Panc1 (cell line): Measurements from ENCODE around the gene FAXC. TPM values are rescaled to one million over a fixed set of nuclear protein-coding genes. Genes with fewer than 3 reads are reported as not detected.

Experiments used
- ATAC-seq: fragments of 200-7000 bp; cut with Tn5 transposase; 2 replicates; pipeline ENCODE4 v1.9.1; 2020; ENCODE audit warnings: mild to moderate bottlenecking, moderate library complexity
- BruUV-seq: library from RNA; stranded (reverse); fragments of 400-500 nt; replicated peaks from 2 replicates; lab custom pipeline; 2021; lab: Mats Ljungman, UMichigan
- CTCF ChIA-PET: fragments of 300-600 bp; sonication (Branson Sonifier 250); formaldehyde crosslinking; loops from one replicate; lab custom pipeline; 2022; ENCODE audit warnings: antibody characterized with exemption; lab: Charles Lee
- POLR2A ChIA-PET: fragments of 300-600 bp; sonication (Branson Sonifier 250); formaldehyde crosslinking; loops from one replicate; lab custom pipeline; 2022; ENCODE audit warnings: antibody characterized with exemption; lab: Charles Lee
- DNase-seq: peaks from one replicate; pipeline ENCODE4 v3.0.0-alpha.2; 2010; ENCODE audit warnings: low read depth, low spot score
- H3K27ac ChIP-seq: 2 replicates; pipeline ENCODE4 v1.5.1; 2011; ENCODE audit warnings: mild to moderate bottlenecking, low read length, inconsistent platforms
- H3K27me3 ChIP-seq: fragments of 200-500 bp; sonication (Bioruptor generic); 2 replicates; pipeline ENCODE4 v1.6.0; 2014; ENCODE audit warnings: low read length, inconsistent platforms; ENCODE audit not compliant: control insufficient read depth, insufficient read depth
- H3K36me3 ChIP-seq: fragments of 200-500 bp; sonication (Bioruptor generic); 2 replicates; pipeline ENCODE4 v1.5.1; 2014; ENCODE audit warnings: inconsistent platforms, mild to moderate bottlenecking, low read length, moderate library complexity; ENCODE audit not compliant: control insufficient read depth, insufficient read depth
- H3K4me1 ChIP-seq: 2 replicates; pipeline ENCODE4 v1.5.1; 2011; ENCODE audit warnings: inconsistent platforms, mild to moderate bottlenecking, low read length, moderate library complexity; ENCODE audit not compliant: control insufficient read depth, insufficient read depth
- H3K4me3 ChIP-seq, 2 experiments: 2 replicates each; pipeline ENCODE4 v1.5.1; 2011 to 2012; ENCODE audit warnings: low read depth in 2 of 2, low read length in 2 of 2, mild to moderate bottlenecking in 2 of 2, inconsistent platforms in 1 of 2, moderate library complexity in 1 of 2
- H3K9me3 ChIP-seq: fragments of 200-500 bp; sonication (Bioruptor generic); 2 replicates; pipeline ENCODE4 v1.5.1; 2014; ENCODE audit warnings: low read depth, mild to moderate bottlenecking, inconsistent platforms, low read length, moderate library complexity; ENCODE audit not compliant: control insufficient read depth, insufficient read depth
- CTCF ChIP-seq: fragments of 450-650 bp; IDR thresholded peaks from 2 replicates; pipeline ENCODE4 v1.5.1; 2017; ENCODE audit warnings: mild to moderate bottlenecking
- POLR2AphosphoS5 ChIP-seq: IDR thresholded peaks from 2 replicates; pipeline ENCODE4 v1.6.1; 2012; ENCODE audit warnings: mild to moderate bottlenecking, low read depth, low read length, moderate library complexity
- REST ChIP-seq, 2 experiments: IDR thresholded peaks; 2 replicates each; pipeline ENCODE4 v1.6.1; 2011 to 2012; ENCODE audit warnings: low read depth in 2 of 2, control low read depth in 1 of 2, low read length in 1 of 2, mild to moderate bottlenecking in 1 of 2, moderate library complexity in 1 of 2; ENCODE audit not compliant: insufficient read depth in 1 of 2
- SIN3A ChIP-seq: IDR thresholded peaks from 2 replicates; pipeline ENCODE4 v1.6.1; 2012; ENCODE audit warnings: low read depth, mild to moderate bottlenecking, low read length, moderate library complexity, borderline replicate concordance; ENCODE audit not compliant: insufficient read depth
- TCF7L2 ChIP-seq: IDR thresholded peaks from 2 replicates; pipeline ENCODE4 v1.6.1; 2011; ENCODE audit warnings: mild to moderate bottlenecking, low read depth, low read length, inconsistent platforms
- in situ Hi-C: cut with HindIII; loops from 2 replicates; pipeline ENCODE4 v1.10.0; 2016; ENCODE audit warnings: low sequenced_read_pairs, low pct_unique_long_range_greater_than_20kb
- intact Hi-C: fragments of 100-400 bp; cut with micrococcal nuclease; formaldehyde crosslinking; loops from one replicate; pipeline ENCODE4 v1.10.0; 2022; ENCODE audit not compliant: unreplicated experiment
- total RNA-seq: library from RNA; stranded (reverse); gene quantifications from one replicate; pipeline ENCODE4 v1.2.1, GENCODE V29; 2021; ENCODE audit not compliant: unreplicated experiment

FAXC gene
- total RNA-seq, 1 experiment from 2014 or later, result 9.0 TPM

DNA sequence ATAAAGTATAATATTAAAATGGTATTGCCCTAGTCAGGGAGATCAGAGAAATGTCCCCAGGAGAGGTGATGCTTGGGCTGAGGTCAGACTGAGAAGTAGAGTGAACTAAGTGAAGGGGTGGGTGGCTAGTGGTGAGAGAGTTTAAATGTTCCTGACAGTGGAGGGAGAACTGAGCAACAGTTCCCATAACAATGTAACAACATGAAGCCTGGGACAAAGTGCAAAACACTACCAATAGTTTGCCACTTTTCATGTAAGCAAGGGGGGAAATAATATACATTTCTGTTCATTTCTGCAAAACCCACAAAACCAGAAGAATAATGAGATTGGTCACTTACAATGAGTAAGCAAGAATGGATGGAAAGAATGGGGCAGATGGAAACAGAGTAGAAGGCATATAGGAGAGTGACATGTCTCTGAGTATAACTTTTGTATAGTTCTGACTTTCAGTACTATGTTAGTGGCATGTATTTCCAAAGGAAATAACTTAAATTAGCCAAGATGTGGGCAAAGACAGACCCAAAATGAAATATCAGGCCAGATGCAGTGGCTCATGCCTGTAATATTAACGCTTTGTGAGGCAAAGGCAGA lies 13.3 kb upstream of the FAXC start:
- intact Hi-C loops, result no loop called here
- no peaks in the 10 kb centered on the region for H3K9me3 ChIP-seq
- H3K27ac ChIP-seq, result no peak overlapping the region
- ATAC-seq (no peak), DNase-seq (no peak)
- BruUV-seq, result no TSS peak
- H3K36me3 ChIP-seq, result no peaks in the 10 kb centered on the region
- H3K27me3 ChIP-seq, result peaks cover 5% of the 10 kb centered on the region; the same call in 1 of the 2 replicates
- ChIA-PET POLR2A (no interaction called here), CTCF (no interaction called here)
- H3K4me1 ChIP-seq, result no peaks in the 10 kb centered on the region
- in situ Hi-C loops, result no loop called here
- TF ChIP-seq POLR2AphosphoS5 (no peak), SIN3A (no peak), REST (IDR thresholded peaks at IDR 0.05; ENCODE audit: insufficient read depth in 1 of 2, low read depth in 2 of 2, low read length in 1 of 2) (no peak), TCF7L2 (no peak), CTCF (no peak)
- no peak overlapping the region for H3K4me3 ChIP-seq

- H3K36me3 ChIP-seq, result no peaks in the 10 kb centered on the region
- no peak overlapping the region for H3K4me3 ChIP-seq
- no peaks in the 10 kb centered on the region for H3K4me1 ChIP-seq
- no TSS peak for BruUV-seq
- TF ChIP-seq REST (IDR thresholded peaks at IDR 0.05; ENCODE audit: insufficient read depth in 1 of 2, low read depth in 2 of 2, low read length in 1 of 2) (no peak), POLR2AphosphoS5 (no peak), SIN3A (no peak)
- peaks cover 7% of the 10 kb centered on the region; the same call in 1 of the 2 replicates for H3K27me3 ChIP-seq
- intact Hi-C loops, result no loop called here
- no peaks in the 10 kb centered on the region for H3K9me3 ChIP-seq
- ATAC-seq, result no peak
- POLR2A ChIA-PET, result no interaction called here
- H3K27ac ChIP-seq, result no peak overlapping the region
- CTCF ChIA-PET, result no interaction called here
- DNase-seq, result no peak
- in situ Hi-C loops, result no loop called here
Observed at GRCh38 chr6:99359800-99360199, 10.3 kb upstream of the FAXC start.
